HepG2 (cell line): ENCODE measurements around the gene PPP1R13L. TPM values are rescaled to one million over a fixed set of nuclear protein-coding genes. Genes with fewer than 3 reads are reported as not detected.

Experiments
- AKAP8 ChIP-seq: sonication (generic); formaldehyde crosslinking; IDR thresholded peaks from 2 replicates; pipeline ENCODE4 v1.5.1; 2020; ENCODE audit warnings: mild to moderate bottlenecking, missing genetic modification reagents
- ETV6 ChIP-seq: sonication (generic); formaldehyde crosslinking; conservative IDR thresholded peaks from 2 replicates; pipeline ENCODE4 v1.4.0; 2020; ENCODE audit warnings: missing genetic modification reagents
- FOXP1 ChIP-seq, 2 experiments: fragments of 450-650 bp in 1 of 2; IDR thresholded peaks; 2 replicates each; pipeline ENCODE4 v1.6.1; 2017 to 2018; ENCODE audit warnings: antibody characterized with exemption in 1 of 2
- GPN1 ChIP-seq: sonication (generic); formaldehyde crosslinking; IDR thresholded peaks from 2 replicates; pipeline ENCODE4 v1.5.1; 2020; ENCODE audit warnings: missing genetic modification reagents, borderline replicate concordance
- KMT2B ChIP-seq: IDR thresholded peaks from 2 replicates; pipeline ENCODE4 v1.6.1; 2016; ENCODE audit warnings: missing genetic modification reagents, missing compliant biosample characterization
- NONO ChIP-seq, 2 experiments: fragments of 450-650 bp in 1 of 2; sonication (generic) in 1 of 2; formaldehyde crosslinking in 1 of 2; IDR thresholded peaks in 1 of 2; conservative IDR thresholded peaks in 1 of 2; 2 replicates each; pipeline versions ENCODE4 v1.6.1 to v1.8.0; 2017 to 2022; ENCODE audit warnings: mild to moderate bottlenecking in 1 of 2, missing genetic modification reagents in 1 of 2, moderate library complexity in 1 of 2
- PAWR ChIP-seq: sonication (generic); formaldehyde crosslinking; IDR thresholded peaks from 2 replicates; pipeline ENCODE4 v1.4.0; 2020; ENCODE audit warnings: missing genetic modification reagents, mild to moderate bottlenecking, borderline replicate concordance
- RBM39 ChIP-seq: fragments of 200-400 bp; formaldehyde crosslinking; IDR thresholded peaks from one replicate; pipeline ENCODE4 v1.6.1; 2018; ENCODE audit warnings: antibody characterized with exemption, mild to moderate bottlenecking, low read depth, low read length; ENCODE audit not compliant: poor library complexity, severe bottlenecking
- ZKSCAN1 ChIP-seq: fragments of 150-350 bp; IDR thresholded peaks from 2 replicates; pipeline ENCODE4 v1.6.1; 2014; ENCODE audit warnings: low read length
- ZNF253 ChIP-seq: sonication (generic); formaldehyde crosslinking; IDR thresholded peaks from 2 replicates; pipeline ENCODE4 v1.8.0; 2022; ENCODE audit warnings: mild to moderate bottlenecking, missing genetic modification reagents, borderline replicate concordance
- ZNF451 ChIP-seq: sonication (generic); formaldehyde crosslinking; IDR thresholded peaks from 2 replicates; pipeline ENCODE4 v1.5.0; 2020; ENCODE audit warnings: mild to moderate bottlenecking, missing genetic modification reagents
- ZNF607 ChIP-seq: sonication (generic); formaldehyde crosslinking; IDR thresholded peaks from 2 replicates; pipeline ENCODE4 v1.5.1; 2020; ENCODE audit warnings: missing genetic modification reagents, mild to moderate bottlenecking, borderline replicate concordance
- ZNF761 ChIP-seq: sonication (generic); formaldehyde crosslinking; conservative IDR thresholded peaks from 2 replicates; pipeline ENCODE4 v1.4.0; 2020; ENCODE audit warnings: mild to moderate bottlenecking, missing genetic modification reagents
- polyA plus RNA-seq, 8 experiments: library from polyadenylated mRNA; depleted of rRNA in 3 of 8; stranded (reverse) in 7 of 8; unstranded in 1 of 8; fragments of >200 nt; fragmentation: Illumina TruSeq in 4 of 8; extraction: Trizol in 4 of 8; gene quantifications; 2 replicates each; pipeline versions ENCODE4 v1.2.1 to v1.2.3, GENCODE V29; 2011 to 2016; ENCODE audit warnings: low read depth in 4 of 8, missing spikeins in 1 of 8, mixed read lengths in 1 of 8; ENCODE audit not compliant: insufficient read depth in 1 of 8
- total RNA-seq, 5 experiments: library from RNA; depleted of rRNA; stranded (reverse); fragments of >200 nt; fragmentation: Illumina TruSeq; extraction: Trizol; gene quantifications; 2 replicates each; pipeline ENCODE4 v1.2.3, GENCODE V29; 2016; ENCODE audit warnings: low read depth in 1 of 5
- TF ChIP-seq, protein P1 (sequence below): sonication (generic); formaldehyde crosslinking; IDR thresholded peaks from 2 replicates; pipeline ENCODE4 v1.5.0; 2020; ENCODE audit warnings: missing genetic modification reagents
- TF ChIP-seq, protein P2 (sequence below): sonication (generic); formaldehyde crosslinking; IDR thresholded peaks from 2 replicates; pipeline ENCODE4 v1.5.0; 2020; ENCODE audit warnings: mild to moderate bottlenecking, missing genetic modification reagents, borderline replicate concordance
- TF ChIP-seq, protein P3 (sequence below): sonication (generic); formaldehyde crosslinking; IDR thresholded peaks from 2 replicates; pipeline ENCODE4 v1.4.0; 2020; ENCODE audit warnings: low read depth, mild to moderate bottlenecking, missing genetic modification reagents
- TF ChIP-seq, protein P4 (sequence below): sonication (generic); formaldehyde crosslinking; conservative IDR thresholded peaks from 2 replicates; pipeline ENCODE4 v1.8.0; 2022; ENCODE audit warnings: low read depth, missing genetic modification reagents

The PPP1R13L gene
- total and polyA plus RNA-seq, 2 of the 13 experiments (the other 11 are each of a cell fraction or from before 2014, with no cell fraction given), result 1.3 to 6.6 TPM

DNA sequence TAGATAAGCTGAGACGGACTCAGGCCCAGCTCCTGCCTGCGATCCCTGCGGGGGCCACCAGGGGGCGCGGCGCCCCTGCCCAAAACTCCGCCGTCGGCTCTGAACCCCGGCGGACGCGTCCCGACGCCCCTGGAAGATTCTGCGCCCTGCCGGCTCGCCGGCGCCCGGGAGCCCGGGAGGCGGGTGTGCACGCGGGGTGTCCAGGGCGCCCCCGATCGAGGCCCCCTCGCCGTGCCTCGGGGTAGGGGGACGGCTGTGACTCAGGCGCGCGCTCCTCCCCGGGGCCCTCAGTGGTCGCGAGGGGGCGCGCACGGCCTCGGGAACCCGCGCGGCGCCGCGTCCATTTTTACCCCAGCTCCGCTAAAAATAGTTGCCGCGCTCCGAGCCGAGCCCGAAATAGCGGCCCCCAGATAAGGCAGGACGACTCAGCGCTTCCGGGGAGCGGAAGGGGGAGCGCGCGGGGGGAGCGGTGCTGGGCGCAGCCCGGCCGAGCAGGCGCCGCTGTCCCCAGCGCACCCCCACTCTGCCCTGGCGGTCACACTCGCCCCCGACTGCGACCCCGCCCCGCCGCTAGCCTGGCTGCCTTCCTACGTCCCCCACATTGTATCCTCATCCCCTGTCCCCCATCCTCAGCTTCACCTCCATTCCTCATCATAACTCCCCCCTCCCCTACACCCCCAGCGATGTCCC is 34.8 kb upstream of the PPP1R13L start (continued):
- TF ChIP-seq, protein P1, sequence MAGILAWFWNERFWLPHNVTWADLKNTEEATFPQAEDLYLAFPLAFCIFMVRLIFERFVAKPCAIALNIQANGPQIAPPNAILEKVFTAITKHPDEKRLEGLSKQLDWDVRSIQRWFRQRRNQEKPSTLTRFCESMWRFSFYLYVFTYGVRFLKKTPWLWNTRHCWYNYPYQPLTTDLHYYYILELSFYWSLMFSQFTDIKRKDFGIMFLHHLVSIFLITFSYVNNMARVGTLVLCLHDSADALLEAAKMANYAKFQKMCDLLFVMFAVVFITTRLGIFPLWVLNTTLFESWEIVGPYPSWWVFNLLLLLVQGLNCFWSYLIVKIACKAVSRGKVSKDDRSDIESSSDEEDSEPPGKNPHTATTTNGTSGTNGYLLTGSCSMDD (CRISPR knock-in tag), result no peak
- no peak for TF ChIP-seq FOXP1 (IDR thresholded peaks at IDR 0.05)
- TF ChIP-seq FOXP1 (CRISPR knock-in tag; IDR thresholded peaks at IDR 0.05), result no peak
- no peak for TF ChIP-seq RBM39
- no peak for TF ChIP-seq NONO (IDR thresholded peaks at IDR 0.05)
- no peak for TF ChIP-seq NONO (CRISPR knock-in tag; conservative IDR thresholded peaks at IDR 0.05)
- TF ChIP-seq AKAP8, result no peak
- no peak for TF ChIP-seq ZNF451 (CRISPR knock-in tag)
- no peak for TF ChIP-seq GPN1
- TF ChIP-seq PAWR, result no peak
- TF ChIP-seq, protein P2, sequence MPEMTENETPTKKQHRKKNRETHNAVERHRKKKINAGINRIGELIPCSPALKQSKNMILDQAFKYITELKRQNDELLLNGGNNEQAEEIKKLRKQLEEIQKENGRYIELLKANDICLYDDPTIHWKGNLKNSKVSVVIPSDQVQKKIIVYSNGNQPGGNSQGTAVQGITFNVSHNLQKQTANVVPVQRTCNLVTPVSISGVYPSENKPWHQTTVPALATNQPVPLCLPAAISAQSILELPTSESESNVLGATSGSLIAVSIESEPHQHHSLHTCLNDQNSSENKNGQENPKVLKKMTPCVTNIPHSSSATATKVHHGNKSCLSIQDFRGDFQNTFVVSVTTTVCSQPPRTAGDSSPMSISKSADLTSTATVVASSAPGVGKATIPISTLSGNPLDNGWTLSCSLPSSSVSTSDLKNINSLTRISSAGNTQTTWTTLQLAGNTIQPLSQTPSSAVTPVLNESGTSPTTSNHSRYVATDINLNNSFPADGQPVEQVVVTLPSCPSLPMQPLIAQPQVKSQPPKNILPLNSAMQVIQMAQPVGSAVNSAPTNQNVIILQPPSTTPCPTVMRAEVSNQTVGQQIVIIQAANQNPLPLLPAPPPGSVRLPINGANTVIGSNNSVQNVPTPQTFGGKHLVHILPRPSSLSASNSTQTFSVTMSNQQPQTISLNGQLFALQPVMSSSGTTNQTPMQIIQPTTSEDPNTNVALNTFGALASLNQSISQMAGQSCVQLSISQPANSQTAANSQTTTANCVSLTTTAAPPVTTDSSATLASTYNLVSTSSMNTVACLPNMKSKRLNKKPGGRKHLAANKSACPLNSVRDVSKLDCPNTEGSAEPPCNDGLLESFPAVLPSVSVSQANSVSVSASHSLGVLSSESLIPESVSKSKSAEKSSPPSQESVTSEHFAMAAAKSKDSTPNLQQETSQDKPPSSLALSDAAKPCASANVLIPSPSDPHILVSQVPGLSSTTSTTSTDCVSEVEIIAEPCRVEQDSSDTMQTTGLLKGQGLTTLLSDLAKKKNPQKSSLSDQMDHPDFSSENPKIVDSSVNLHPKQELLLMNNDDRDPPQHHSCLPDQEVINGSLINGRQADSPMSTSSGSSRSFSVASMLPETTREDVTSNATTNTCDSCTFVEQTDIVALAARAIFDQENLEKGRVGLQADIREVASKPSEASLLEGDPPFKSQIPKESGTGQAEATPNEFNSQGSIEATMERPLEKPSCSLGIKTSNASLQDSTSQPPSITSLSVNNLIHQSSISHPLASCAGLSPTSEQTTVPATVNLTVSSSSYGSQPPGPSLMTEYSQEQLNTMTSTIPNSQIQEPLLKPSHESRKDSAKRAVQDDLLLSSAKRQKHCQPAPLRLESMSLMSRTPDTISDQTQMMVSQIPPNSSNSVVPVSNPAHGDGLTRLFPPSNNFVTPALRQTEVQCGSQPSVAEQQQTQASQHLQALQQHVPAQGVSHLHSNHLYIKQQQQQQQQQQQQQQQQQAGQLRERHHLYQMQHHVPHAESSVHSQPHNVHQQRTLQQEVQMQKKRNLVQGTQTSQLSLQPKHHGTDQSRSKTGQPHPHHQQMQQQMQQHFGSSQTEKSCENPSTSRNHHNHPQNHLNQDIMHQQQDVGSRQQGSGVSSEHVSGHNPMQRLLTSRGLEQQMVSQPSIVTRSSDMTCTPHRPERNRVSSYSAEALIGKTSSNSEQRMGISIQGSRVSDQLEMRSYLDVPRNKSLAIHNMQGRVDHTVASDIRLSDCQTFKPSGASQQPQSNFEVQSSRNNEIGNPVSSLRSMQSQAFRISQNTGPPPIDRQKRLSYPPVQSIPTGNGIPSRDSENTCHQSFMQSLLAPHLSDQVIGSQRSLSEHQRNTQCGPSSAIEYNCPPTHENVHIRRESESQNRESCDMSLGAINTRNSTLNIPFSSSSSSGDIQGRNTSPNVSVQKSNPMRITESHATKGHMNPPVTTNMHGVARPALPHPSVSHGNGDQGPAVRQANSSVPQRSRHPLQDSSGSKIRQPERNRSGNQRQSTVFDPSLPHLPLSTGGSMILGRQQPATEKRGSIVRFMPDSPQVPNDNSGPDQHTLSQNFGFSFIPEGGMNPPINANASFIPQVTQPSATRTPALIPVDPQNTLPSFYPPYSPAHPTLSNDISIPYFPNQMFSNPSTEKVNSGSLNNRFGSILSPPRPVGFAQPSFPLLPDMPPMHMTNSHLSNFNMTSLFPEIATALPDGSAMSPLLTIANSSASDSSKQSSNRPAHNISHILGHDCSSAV (CRISPR knock-in tag), result no peak
- TF ChIP-seq, protein P3, sequence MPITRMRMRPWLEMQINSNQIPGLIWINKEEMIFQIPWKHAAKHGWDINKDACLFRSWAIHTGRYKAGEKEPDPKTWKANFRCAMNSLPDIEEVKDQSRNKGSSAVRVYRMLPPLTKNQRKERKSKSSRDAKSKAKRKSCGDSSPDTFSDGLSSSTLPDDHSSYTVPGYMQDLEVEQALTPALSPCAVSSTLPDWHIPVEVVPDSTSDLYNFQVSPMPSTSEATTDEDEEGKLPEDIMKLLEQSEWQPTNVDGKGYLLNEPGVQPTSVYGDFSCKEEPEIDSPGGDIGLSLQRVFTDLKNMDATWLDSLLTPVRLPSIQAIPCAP (CRISPR knock-in tag), result no peak
- TF ChIP-seq ZNF253 (CRISPR knock-in tag), result no peak
- no peak for TF ChIP-seq ZNF761
- TF ChIP-seq ZNF607 (CRISPR knock-in tag), result 0 out of 2 replicates have a peak, but pooled peaks have one; percentile 22
- TF ChIP-seq ZKSCAN1, result no peak
- no peak for TF ChIP-seq KMT2B (CRISPR knock-in tag)
- TF ChIP-seq ETV6, result no peak
- TF ChIP-seq, protein P4, sequence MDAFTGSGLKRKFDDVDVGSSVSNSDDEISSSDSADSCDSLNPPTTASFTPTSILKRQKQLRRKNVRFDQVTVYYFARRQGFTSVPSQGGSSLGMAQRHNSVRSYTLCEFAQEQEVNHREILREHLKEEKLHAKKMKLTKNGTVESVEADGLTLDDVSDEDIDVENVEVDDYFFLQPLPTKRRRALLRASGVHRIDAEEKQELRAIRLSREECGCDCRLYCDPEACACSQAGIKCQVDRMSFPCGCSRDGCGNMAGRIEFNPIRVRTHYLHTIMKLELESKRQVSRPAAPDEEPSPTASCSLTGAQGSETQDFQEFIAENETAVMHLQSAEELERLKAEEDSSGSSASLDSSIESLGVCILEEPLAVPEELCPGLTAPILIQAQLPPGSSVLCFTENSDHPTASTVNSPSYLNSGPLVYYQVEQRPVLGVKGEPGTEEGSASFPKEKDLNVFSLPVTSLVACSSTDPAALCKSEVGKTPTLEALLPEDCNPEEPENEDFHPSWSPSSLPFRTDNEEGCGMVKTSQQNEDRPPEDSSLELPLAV (CRISPR knock-in tag), result no peak
